Measurements from ENCODE around the gene TSPAN8.
"Not testable (repeated sequence)": the region's sequence is repeated elsewhere in the genome, so short reads cannot be mapped to it uniquely, and the experiment has no call there.

The TSPAN8 gene

DNA sequence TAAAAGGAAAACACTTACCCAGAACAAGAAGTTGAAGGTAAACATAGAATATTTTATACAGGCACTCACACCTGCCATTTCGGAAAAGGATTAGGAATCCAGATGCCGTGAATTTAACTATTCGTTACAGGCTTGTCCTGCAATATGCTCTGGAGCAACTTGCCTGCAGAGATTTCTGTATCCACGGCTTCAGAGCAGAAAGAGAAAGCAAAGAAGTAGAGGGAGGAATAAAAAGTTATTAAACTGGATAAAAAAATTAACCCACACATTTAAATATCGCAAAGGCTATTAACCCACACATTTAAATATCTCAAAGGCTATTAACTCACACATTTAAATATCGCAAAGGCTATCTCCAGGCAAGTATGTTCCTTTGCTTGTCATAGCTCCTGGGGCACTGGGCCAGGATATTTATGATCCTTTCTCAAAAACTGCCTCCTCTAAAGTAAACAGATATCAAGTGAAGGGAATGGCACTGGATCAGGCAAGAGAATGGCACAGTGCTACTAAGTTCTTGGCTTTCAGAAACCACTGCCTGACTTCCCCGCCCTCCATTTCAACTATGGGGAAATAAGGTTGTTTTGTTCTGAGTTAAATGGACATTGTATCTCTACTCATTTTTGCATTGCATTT lies at the start of gene TSPAN8:
TSS of gene TSPAN8 (minus strand) at position 399 of the 633 bp plus-strand sequence. CDS start at position 78, 321 bp downstream.
- no peak for DNase-seq (ENCODE audit: low read depth, low spot score)

DNA sequence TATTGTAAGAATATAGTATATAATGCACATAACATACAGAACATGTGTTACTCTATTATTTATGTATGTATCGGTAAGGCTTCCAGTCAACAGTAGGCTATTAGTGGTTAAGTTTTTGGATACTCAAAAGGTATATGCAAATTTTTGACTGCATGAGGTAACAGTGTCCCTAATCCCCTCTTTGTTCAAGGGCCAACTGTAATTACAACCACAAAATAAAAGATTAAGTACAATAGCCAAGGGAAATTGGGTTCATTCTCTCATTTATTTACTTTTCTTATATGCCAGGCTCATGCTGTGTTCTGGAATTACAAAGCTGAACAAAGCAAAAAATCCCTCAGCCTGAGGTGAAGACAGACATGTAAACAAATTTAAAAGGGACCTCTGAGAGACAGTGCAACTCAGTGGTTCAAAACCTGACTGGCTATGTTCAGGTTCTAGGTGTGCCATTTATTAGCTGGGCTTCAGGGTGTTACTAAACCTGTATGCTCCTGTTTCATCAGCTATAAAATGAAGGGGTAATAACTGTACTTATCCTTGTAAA lies 43.4 kb upstream of the TSPAN8 start:
- DNase-seq (ENCODE audit: low read depth, low spot score) = no peak

DNA sequence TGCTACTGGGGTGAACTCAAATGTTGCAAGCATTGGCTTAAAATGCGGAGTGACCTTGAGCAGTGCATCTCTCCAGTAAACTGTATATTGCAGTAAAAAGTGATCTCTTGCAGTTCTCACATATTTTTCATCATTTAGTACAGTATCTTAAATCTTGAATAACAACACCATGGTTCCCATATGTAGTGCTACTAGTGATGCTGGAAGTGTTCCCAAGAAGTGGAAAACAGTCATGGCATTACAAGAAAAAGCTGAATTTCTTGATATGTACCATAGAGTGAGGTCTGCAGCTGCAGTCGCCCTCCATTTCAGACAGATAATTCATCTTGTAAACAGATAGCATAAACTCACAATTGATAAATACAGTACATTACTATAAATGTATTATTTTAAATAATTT lies 42.9 kb upstream of the TSPAN8 start:
- no peak for DNase-seq (ENCODE audit: low read depth, low spot score)

DNA sequence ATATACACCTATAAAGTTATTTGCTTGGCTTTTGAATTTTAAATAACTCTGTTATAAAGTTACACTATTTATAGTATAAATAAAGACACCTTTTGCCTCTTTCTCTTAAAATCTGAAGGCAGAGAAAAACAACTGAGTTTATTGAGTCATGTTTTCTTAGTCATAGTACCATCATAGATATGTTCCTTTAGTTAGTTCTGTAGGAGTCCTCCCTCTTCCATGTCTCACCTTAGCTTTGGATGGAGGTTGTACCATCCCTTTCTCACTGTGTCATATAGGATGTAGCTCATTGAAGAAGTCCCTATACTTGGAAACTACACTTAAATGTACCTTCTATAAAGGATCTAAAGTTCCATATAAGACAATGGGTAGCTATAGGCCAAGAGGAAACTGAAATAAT lies 39.7 kb upstream of the TSPAN8 start:
- no peak for DNase-seq (ENCODE audit: low read depth, low spot score)

DNA sequence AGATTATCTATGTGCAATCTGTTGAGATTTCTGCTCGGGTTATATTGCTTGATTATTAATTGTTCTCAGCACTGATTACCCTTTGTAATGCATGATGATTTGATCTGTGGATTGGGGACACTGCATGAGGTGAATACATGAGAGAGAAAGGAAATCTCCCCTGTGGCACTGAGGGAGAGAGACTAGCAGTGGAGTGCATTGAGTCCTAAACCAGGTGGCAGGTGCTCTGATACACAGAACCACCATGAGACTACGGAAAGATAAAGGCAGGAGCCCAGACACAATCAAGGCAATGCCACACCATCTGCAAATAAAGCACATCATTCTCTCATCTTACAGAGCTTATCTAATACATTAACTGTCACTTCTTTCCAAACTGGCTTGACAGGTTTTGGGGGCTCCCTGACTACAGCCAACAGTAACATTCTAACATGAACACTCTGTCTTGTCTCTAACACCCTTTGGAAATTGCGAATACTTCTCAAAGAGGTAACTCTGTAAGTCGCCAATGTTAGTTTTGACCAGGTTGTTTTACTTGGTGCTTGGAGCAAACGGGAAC lies 37.6 kb upstream of the TSPAN8 start:
- no peak for DNase-seq (ENCODE audit: low read depth, low spot score)

DNA sequence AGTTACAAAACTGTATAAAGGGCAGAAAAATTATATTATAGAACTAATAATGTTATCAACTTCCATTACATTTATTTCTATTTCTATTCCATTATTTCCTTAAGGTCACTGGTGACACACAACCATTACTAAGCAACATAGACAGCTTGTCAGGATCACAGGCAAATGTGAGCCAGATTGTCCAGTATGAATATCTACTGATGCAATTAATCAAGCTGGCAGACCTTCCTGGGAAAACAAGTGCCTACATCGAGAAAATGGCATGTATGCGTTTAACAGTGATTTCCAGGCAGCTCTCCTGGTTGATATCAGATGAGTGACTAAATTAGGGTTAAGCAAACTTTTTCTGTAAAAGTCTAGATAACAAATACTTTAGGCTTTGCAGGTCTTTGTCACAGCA lies 36.9 kb upstream of the TSPAN8 start:
- no peak for DNase-seq (ENCODE audit: low read depth, low spot score)

DNA sequence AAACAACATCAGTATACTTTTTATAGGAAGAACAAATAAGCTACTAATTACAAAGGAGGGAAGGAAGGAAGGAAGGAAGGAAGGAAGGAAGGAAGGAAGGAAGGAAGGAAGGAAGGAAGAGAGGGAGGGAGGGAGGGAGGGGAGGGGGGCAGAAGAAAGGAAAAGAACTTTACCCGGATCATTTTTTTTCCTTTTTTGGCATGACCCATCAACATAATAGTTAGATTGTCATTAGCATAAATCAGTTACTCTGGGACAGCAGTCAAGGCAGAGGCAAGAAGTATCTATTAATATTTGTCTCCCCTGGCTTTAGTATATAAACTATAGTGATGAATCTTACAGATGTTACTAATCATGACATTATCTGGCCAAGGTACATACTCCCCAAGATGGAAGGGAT lies 35.2 kb upstream of the TSPAN8 start:
- DNase-seq (ENCODE audit: low read depth, low spot score) = no peak

DNA sequence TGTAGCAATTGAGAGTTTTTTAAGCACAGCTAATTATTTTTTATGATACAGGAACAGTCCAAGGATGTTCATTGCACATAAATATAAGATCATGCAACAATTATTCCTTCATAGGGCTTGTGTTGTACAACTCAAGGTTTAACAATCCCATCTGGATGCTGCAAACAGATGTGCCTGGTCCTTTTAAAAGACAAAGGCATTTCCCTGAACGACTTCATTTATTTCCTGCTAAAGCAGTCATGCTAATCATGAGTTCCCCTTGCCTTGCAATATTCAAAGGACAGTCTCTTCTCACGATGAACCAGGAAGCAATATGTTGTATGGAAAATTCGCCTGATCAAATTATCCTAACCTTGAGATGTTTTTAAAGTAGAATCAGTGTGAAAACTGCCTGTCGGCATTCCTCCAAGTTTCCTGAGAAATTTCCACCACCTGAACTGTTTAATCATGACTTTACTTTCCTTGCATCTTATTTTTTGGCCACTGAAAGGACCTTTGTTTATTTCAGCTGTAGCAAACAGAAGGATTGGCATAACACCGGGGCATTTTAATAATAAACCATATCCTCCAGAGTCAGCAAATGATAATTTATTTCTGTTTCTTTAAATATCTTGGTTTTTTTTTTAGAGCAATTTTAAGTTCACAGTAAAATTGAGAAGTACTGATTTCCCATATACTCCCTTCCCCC lies 33.9 kb upstream of the TSPAN8 start:
- no peak for DNase-seq (ENCODE audit: low read depth, low spot score)

DNA sequence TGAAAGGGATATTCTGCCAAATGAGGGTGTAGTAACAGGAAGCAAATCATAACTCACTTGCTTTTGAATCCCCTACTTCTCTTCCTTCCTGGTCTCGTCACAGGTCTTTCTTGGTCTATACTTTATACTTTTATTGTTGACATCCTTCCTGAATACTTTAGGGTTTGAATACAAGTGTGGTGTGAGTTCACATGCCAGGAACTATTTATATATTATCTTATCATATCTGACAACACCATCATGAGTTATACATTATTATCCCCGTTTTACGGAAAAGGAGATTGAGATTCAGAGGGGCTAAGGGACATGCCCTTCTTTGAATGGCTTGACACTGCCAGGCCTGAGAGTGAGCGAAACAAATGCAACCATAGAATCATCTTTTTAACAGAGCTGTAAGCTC lies 33.0 kb upstream of the TSPAN8 start:
- DNase-seq (ENCODE audit: low read depth, low spot score) = no peak

DNA sequence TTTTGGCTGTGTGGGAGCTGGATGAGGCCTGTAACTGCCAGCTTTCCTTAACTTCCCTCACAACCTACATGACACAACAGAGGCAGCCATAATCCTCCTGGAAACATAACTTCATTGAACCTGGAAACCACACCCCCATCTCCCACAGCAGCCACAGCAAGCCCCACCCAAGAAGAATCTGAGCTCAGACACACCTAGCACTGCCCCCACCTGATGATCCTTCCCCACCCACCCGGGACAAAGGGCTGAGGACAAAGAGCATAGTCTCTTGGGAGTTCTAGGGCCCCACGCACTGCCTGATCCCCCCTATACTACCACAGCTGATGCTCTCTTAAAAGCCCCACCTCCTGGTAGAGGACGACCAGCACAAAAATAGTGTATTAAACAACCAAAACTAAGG lies 29.6 kb upstream of the TSPAN8 start:
- no peak for DNase-seq (ENCODE audit: low read depth, low spot score)

DNA sequence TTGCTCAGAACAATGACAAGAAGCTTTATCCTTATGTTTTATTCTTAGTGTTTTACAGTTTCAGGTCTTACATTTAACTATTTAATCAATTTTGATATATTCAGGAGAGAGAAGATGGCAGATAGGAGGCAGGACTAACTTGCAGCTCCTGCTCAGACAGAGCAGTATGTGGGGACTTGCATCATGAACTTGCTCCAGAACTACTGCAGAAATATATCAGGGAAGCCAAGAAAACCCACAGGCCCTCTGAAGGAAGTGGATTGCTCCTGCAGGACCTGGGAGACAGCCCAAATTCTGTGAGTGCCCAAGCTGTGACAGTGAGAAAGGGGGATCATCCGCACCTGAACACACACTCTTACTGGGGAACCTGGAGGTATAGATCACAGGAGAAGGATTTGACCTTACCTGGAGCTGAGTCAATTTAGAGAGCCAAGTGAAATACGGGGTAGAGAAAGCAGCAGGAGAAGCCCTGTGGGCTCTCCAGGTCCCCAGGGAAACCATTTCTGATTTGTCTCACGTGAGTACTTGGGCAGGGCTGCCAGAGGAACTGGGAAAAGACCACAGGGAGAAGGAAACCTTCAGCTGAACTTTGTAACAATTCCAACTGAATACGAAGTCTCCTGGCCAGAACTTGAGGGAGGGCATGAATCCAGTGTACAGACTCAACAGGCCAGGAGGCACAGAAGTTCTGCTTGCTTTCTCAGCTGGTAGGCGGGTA lies 28.9 kb upstream of the TSPAN8 start:
- DNase-seq (ENCODE audit: low read depth, low spot score) = no peak

DNA sequence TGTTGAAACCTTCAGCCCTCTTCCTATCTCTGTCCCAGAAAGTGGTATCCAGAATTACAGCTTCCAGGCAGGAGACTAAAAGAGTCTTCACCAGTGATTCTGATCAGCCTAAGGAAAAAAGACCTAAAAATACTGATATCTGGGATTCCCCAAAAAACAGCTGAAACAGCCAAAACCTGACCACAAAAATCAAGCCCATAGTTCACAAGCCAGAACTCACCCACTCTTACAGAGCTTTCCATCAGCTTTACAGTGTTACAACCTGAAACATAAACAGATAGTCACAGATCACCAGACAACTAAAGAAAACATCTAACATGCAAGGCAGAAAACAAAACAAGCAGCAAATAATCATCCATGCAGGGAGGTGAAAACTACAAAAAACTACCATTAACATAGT lies 26.0 kb upstream of the TSPAN8 start:
- DNase-seq (ENCODE audit: low read depth, low spot score) = no peak

DNA sequence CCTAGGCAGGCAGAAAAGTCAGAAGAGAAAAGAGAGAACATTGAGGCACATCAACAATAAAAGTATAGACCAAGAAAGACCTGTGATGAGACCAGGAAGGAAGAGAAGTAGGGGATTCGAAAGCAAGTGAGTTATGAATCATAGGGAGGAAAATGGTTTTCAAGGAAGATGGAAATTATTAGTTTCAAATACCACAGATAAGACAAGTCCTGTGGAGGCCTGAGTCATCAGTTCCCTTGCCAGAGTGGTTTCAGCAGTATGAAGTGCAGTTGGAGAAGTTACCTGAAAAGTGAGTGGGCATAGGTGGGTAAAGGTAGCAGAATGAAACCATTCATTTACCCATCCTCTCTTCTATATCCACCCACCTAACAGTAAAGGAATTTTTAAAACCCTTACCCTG lies 25.2 kb upstream of the TSPAN8 start:
- DNase-seq (ENCODE audit: low read depth, low spot score) = no peak

DNA sequence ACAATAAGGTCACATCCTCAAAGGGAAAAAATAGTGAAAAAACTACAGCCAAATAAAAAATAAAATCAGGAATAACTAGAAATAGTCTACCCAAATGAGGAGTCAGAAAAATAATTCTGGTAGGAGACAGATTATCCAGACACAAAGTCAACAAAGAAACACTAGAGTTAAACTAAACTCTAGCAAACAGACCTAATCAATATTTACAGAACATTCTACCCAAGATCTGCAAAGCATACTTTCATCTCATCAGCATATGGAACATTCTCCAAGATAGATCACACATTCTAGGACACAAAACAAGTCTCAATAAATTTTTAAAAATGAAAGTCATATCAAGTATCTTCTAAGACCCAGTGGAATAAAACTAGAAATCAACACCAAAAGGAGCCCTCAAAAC lies 20.4 kb upstream of the TSPAN8 start:
- no peak for DNase-seq (ENCODE audit: low read depth, low spot score)

DNA sequence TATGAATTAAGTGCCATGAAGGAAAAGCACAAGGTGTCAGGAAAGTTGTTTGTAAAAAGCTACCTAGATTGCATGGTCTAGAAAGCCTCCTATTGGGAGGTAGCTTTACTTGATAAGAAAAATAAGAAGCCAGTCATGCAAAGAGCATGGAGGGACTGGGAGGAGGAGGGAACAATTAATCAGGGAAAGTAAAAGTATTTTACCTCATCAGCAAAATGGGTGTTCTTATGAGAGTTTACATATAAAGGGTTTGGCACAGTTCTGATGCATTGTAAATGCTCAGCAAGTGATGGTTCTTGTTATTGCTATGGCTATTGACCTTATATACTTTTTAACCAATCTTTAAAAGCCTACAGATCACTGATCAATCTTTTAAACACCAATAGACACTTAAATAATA lies 17.0 kb upstream of the TSPAN8 start:
- DNase-seq (ENCODE audit: low read depth, low spot score) = no peak

DNA sequence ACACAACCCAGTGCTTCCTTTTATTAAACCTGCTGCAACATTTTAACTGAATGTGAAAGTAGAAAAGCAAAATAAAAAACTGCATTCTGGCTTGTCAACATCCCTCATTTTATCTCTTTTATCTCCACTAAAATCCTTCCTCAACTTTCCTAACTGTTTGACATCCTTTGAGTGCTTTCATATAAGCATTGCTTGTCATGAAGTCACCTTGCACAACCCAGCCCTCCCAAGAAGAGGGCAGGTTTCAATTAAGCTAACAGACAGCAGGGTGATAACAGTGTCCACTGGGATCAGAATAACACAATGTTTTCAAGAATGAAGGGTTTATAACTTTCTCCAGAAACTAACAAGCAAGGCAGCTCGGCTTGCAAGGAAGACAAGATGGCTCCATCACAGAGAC lies 16.3 kb upstream of the TSPAN8 start:
- no peak for DNase-seq (ENCODE audit: low read depth, low spot score)

DNA sequence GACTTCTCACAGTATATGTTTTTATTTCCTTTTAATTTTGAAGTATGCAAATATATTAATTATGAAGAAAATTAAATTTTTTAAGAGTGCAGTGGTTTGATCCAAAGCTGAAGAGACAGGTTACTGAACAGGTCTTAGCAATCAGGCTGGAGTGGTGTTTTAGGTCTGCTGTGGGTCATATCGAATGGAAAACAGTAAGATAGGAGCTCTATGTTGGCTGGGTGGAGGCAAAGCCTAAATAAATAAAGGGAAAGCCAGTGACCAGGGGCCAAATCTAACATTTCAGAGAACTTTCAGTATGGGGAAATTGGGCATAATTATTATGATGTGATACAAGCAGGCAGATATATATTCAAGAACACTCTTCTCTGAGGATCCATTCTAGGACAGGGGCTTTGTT lies 12.7 kb upstream of the TSPAN8 start:
- DNase-seq (ENCODE audit: low read depth, low spot score) = no peak

DNA sequence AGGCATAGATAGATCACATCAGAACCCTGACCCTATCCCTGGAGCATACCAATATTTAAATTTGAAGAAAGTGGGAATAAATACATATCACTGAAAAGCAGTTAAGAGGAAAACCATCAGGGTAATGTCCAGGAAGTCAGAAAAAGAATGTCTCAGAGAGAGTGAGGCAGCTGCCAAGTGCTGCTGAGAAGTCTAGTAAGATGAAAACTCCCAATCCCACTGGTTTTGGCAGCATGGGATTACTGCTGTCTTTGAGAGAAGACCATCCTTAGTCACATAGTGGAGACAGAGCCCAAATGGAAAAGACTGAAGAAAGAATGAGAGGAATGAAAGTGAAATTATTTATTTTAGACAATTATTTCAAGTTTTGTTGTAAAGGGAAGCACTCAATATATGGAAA lies 11.5 kb upstream of the TSPAN8 start:
- DNase-seq (ENCODE audit: low read depth, low spot score) = no peak

DNA sequence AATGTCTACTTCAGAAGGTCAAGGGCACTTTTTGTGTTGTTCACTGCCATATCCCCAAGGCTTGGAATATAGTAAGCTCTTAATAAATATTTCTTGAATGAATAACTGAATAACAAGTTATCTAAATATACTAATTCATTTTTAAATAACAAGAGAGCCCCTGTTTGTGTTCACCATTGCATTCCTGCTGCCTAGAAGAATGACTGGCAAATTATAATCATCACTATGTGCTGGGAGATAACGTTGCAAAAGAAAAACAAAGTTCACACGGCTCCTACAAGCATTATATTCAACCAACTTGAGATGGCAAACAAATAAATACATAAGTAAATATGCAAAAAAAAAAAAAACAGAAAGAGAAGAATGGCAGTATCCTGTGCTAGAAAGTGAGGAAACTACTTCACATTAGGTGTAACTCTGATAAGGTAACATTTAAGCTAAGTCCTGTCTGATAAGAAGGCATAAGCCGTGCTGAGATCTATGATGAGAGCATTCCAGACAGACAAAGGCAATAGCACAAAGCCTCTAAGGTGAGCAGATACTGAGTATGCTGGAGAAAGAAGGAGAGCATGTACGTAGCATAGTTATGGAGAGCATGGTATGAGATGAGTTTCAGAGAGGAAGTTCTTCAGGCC lies 9.2 kb upstream of the TSPAN8 start:
- DNase-seq (ENCODE audit: low read depth, low spot score) = no peak

DNA sequence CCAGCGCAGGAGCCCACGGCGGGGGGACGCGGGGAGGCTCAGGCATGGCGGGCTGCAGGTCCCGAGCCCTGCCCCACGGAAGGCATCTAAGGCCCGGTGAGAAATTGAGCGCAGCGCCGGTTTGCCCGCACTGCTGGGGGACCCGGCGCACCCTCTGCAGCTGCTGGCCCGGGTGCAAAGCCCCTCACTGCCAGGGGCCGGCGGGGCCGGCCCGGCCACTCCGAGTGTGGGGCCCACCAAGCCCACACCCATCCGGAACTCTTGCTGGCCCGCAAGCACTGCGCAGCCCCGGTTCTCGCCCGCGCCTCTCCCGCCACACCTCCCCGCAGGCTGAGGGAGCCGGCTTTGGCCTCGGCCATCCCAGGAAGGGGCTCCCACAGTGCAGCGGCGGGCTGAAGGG lies 8.5 kb upstream of the TSPAN8 start:
- no peak for DNase-seq (ENCODE audit: low read depth, low spot score)

DNA sequence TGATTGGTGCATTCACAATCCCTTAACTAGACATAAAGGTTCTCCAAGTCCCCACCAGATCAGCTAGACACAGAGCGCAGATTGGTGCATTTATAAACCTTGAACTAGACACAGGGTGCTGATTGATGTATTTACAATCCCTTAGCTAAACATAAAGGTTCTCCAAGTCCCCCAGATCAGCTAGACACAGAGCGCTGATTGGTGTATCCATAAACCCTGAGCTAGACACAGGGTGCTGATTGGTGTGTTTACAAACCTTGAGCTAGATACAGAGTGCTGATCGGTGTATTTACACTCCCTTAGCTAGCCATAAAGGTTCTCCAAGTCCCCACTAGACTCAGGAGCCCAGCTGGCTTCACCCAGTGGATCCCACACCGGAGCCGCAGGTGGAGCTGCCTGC lies 8.0 kb upstream of the TSPAN8 start:
- not testable (repeated sequence) for DNase-seq (ENCODE audit: low read depth, low spot score)
